SK-N-SH (cell line): Measurements from ENCODE around the gene INTS3. TPM values are rescaled to one million over a fixed set of nuclear protein-coding genes. Genes with fewer than 3 reads are reported as not detected.

Experiments used
- CTCF ChIA-PET: fragments of 300-600, 350-600 bp; formaldehyde crosslinking; extraction: SDS; loops from one replicate; lab custom pipeline; 2021; lab: Yijun Ruan, JAX
- POLR2A ChIA-PET: fragments of 350-600 bp; sonication (Branson Sonifier 250); formaldehyde crosslinking; extraction: SDS; loops from one replicate; lab custom pipeline; 2020; ENCODE audit warnings: antibody characterized with exemption, inconsistent platforms; lab: Yijun Ruan, JAX
- DNase-seq: peaks from one replicate; pipeline ENCODE4 v3.0.0; 2012
- H2AFZ ChIP-seq: fragments of 200-600 bp; sonication (generic); 2 replicates; pipeline ENCODE4 v1.8.1; 2016; ENCODE audit warnings: antibody characterized with exemption, mild to moderate bottlenecking, low read depth
- H3F3A ChIP-seq: fragments of 200-600 bp; sonication (generic); replicated peaks from 2 replicates; pipeline ENCODE3; 2016; ENCODE audit warnings: antibody characterized with exemption, mild to moderate bottlenecking; ENCODE audit not compliant: insufficient read depth
- H3K27ac ChIP-seq, 2 experiments: fragments of 200-500 bp in 1 of 2; fragments of 200-600 bp in 1 of 2; sonication (Bioruptor generic) in 1 of 2; sonication (generic), shearing (Covaris generic) in 1 of 2; 2 replicates each; pipeline versions ENCODE4 v1.5.1 to v1.6.1; 2014 to 2016; ENCODE audit warnings: low read depth in 2 of 2, inconsistent platforms in 1 of 2, low read length in 1 of 2, mild to moderate bottlenecking in 1 of 2, mixed read lengths in 1 of 2
- H3K27me3 ChIP-seq: fragments of 200-600 bp; sonication (generic), shearing (Covaris generic); 2 replicates; pipeline ENCODE4 v1.6.1; 2016; ENCODE audit warnings: mixed run types; ENCODE audit not compliant: insufficient read depth
- H3K36me3 ChIP-seq, 2 experiments: fragments of 200-500 bp in 1 of 2; fragments of 200-600 bp in 1 of 2; sonication (Bioruptor generic) in 1 of 2; sonication (generic) in 1 of 2; replicated peaks in 1 of 2; 2 replicates each; pipeline versions ENCODE3 to v1.5.1; 2014 to 2016; ENCODE audit warnings: low read length in 1 of 2, mild to moderate bottlenecking in 1 of 2; ENCODE audit not compliant: insufficient read depth in 2 of 2, control insufficient read depth in 1 of 2
- H3K4me1 ChIP-seq, 2 experiments: fragments of 200-500 bp in 1 of 2; fragments of 200-600 bp in 1 of 2; sonication (Bioruptor generic) in 1 of 2; sonication (generic), shearing (Covaris generic) in 1 of 2; 2 replicates each; pipeline versions ENCODE4 v1.5.1 to v1.6.1; 2014 to 2016; ENCODE audit warnings: low read depth in 1 of 2, low read length in 1 of 2, mixed run types in 1 of 2; ENCODE audit not compliant: insufficient read depth in 2 of 2, control insufficient read depth in 1 of 2
- H3K4me2 ChIP-seq: fragments of 200-600 bp; sonication (generic), shearing (Covaris generic); 2 replicates; pipeline ENCODE4 v1.6.1; 2017; ENCODE audit warnings: mixed run types
- H3K4me3 ChIP-seq, 2 experiments: fragments of 200-500 bp in 1 of 2; fragments of 200-600 bp in 1 of 2; sonication (Bioruptor generic) in 1 of 2; sonication (generic), shearing (Covaris generic) in 1 of 2; 2 replicates each; pipeline versions ENCODE4 v1.5.1 to v1.8.1; 2014 to 2016; ENCODE audit warnings: low read depth in 2 of 2, inconsistent platforms in 1 of 2, low read length in 1 of 2, mild to moderate bottlenecking in 1 of 2, mixed read lengths in 1 of 2, moderate library complexity in 1 of 2
- H3K79me2 ChIP-seq: fragments of 200-600 bp; sonication (generic); 2 replicates; pipeline ENCODE4 v1.8.1; 2017; ENCODE audit warnings: mild to moderate bottlenecking; ENCODE audit not compliant: insufficient read depth
- H3K9ac ChIP-seq: fragments of 200-600 bp; sonication (generic); 2 replicates; pipeline ENCODE4 v1.6.1; 2017; ENCODE audit warnings: mixed run types
- H3K9me2 ChIP-seq: fragments of 200-600 bp; sonication (generic); 2 replicates; pipeline ENCODE4 v1.6.1; 2017; ENCODE audit warnings: mixed run types
- H3K9me3 ChIP-seq: fragments of 200-600 bp; sonication (generic); 2 replicates; pipeline ENCODE4 v1.6.1; 2017; ENCODE audit warnings: mixed run types, mild to moderate bottlenecking, moderate library complexity
- H4K20me1 ChIP-seq: fragments of 200-600 bp; sonication (generic); 2 replicates; pipeline ENCODE4 v1.6.1; 2017; ENCODE audit warnings: mild to moderate bottlenecking, mixed run types; ENCODE audit not compliant: insufficient read depth
- CHD2 ChIP-seq: fragments of 150-350 bp; IDR thresholded peaks from 2 replicates; pipeline ENCODE4 v1.6.1; 2018; ENCODE audit warnings: low read length; ENCODE audit not compliant: partially characterized antibody
- ELF1 ChIP-seq: IDR thresholded peaks from 2 replicates; pipeline ENCODE4 v1.4.0; 2012
- EP300 ChIP-seq, 2 experiments: IDR thresholded peaks; 2 replicates each; pipeline versions ENCODE4 v1.4.0 to v1.6.1; 2012; ENCODE audit warnings: borderline replicate concordance in 1 of 2, low read depth in 1 of 2, low read length in 1 of 2
- GABPA ChIP-seq: IDR thresholded peaks from 2 replicates; pipeline ENCODE4 v1.4.0; 2012; ENCODE audit warnings: low read depth, mild to moderate bottlenecking
- GATA2 ChIP-seq: sonication (generic); formaldehyde crosslinking; IDR thresholded peaks from 2 replicates; pipeline ENCODE4 v1.5.0; 2020; ENCODE audit warnings: mild to moderate bottlenecking, missing genetic modification reagents
- IRF3 ChIP-seq: fragments of 150-350 bp; IDR thresholded peaks from 2 replicates; pipeline ENCODE4 v1.6.1; 2016; ENCODE audit warnings: mild to moderate bottlenecking, low read depth, low read length
- JUND ChIP-seq: IDR thresholded peaks from 2 replicates; pipeline ENCODE4 v1.4.0; 2012
- MEF2A ChIP-seq: IDR thresholded peaks from 2 replicates; pipeline ENCODE4 v1.4.0; 2012; ENCODE audit warnings: low read depth, borderline replicate concordance
- NFIC ChIP-seq: IDR thresholded peaks from 2 replicates; pipeline ENCODE4 v1.4.0; 2012; ENCODE audit warnings: borderline replicate concordance
- NRF1 ChIP-seq: IDR thresholded peaks from 2 replicates; pipeline ENCODE4 v1.6.1; 2012; ENCODE audit warnings: low read depth, mild to moderate bottlenecking, low read length
- POLR2AphosphoS5 ChIP-seq: IDR thresholded peaks from 2 replicates; pipeline ENCODE4 v1.6.1; 2012; ENCODE audit warnings: low read depth, low read length
- RFX5 ChIP-seq: IDR thresholded peaks from 2 replicates; pipeline ENCODE4 v1.6.1; 2012; ENCODE audit warnings: mild to moderate bottlenecking, improper control_type of control experiment, low read length
- SIN3A ChIP-seq: IDR thresholded peaks from 2 replicates; pipeline ENCODE4 v1.6.1; 2012; ENCODE audit warnings: low read depth, mild to moderate bottlenecking, low read length, moderate library complexity, borderline replicate concordance
- TAF1 ChIP-seq: IDR thresholded peaks from 2 replicates; pipeline ENCODE4 v1.6.1; 2012; ENCODE audit warnings: low read depth, mild to moderate bottlenecking, low read length, moderate library complexity, borderline replicate concordance
- TEAD4 ChIP-seq: IDR thresholded peaks from 2 replicates; pipeline ENCODE4 v1.4.0; 2012; ENCODE audit warnings: mild to moderate bottlenecking, borderline replicate concordance; ENCODE audit not compliant: insufficient read depth
- YY1 ChIP-seq: IDR thresholded peaks from 2 replicates; pipeline ENCODE4 v1.4.0; 2012; ENCODE audit warnings: low read depth, mild to moderate bottlenecking
- WGBS: methylation state at CpG from one replicate; pipeline ENCODE4 v1.1.6; 2017; ENCODE audit warnings: low lambda C conversion rate; 5-methylcytosine and 5-hydroxymethylcytosine counted together
- polyA plus RNA-seq, 3 experiments: library from polyadenylated mRNA; depleted of rRNA; stranded (reverse); fragments of >200 nt; gene quantifications; 2 replicates each; pipeline ENCODE4 v1.2.3, GENCODE V29; 2012
- TF ChIP-seq, protein P1 (sequence below): IDR thresholded peaks from 2 replicates; pipeline ENCODE4 v1.4.0; 2012; ENCODE audit warnings: low read depth
- TF ChIP-seq, protein P2 (sequence below): IDR thresholded peaks from 2 replicates; pipeline ENCODE4 v1.4.0; 2012; ENCODE audit warnings: low read depth, borderline replicate concordance

The INTS3 gene
- polyA plus RNA-seq, 1 of the 3 experiments (the other 2 are of a cell fraction): 64.3 TPM

- ChIA-PET POLR2A (interaction anchor here (1.2 kb wide), 1 partner anchor 41 kb away, joined by 3 read pairs; the partner anchor contains the start of gene SLC27A3), CTCF (interaction anchor here (1.0 to 8.6 kb wide), 4 partner anchors 12 to 60 kb away, joined by 3 to 56 read pairs (median 4); partner anchors contain the start of gene NPR1)
- no peak for DNase-seq
- no peak for TF ChIP-seq NFIC
- no peak for TF ChIP-seq ELF1
- TF ChIP-seq TAF1: no peak
- no peak for TF ChIP-seq SIN3A
- no peak for TF ChIP-seq TEAD4
- TF ChIP-seq JUND: no peak
- TF ChIP-seq, protein P1, sequence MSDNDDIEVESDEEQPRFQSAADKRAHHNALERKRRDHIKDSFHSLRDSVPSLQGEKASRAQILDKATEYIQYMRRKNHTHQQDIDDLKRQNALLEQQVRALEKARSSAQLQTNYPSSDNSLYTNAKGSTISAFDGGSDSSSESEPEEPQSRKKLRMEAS: no peak
- TF ChIP-seq POLR2AphosphoS5: no peak
- no peak for TF ChIP-seq RFX5
- TF ChIP-seq, protein P2, sequence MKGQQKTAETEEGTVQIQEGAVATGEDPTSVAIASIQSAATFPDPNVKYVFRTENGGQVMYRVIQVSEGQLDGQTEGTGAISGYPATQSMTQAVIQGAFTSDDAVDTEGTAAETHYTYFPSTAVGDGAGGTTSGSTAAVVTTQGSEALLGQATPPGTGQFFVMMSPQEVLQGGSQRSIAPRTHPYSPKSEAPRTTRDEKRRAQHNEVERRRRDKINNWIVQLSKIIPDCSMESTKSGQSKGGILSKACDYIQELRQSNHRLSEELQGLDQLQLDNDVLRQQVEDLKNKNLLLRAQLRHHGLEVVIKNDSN: no peak
- no peak for TF ChIP-seq NRF1
- no peak for TF ChIP-seq GATA2 (CRISPR knock-in tag)
- Histone ChIP-seq H3K4me3 (no peak overlapping the region), H3K9me2 (no peaks in the 10 kb centered on the region), H3K9ac (no peak overlapping the region), H2AFZ (no peak overlapping the region), H3K9me3 (no peaks in the 10 kb centered on the region), H4K20me1 (no peaks in the 10 kb centered on the region), H3K4me1 (peaks cover 0 to 5% of the 10 kb centered on the region in 2 experiments; a peak in 2 of 4 replicates), H3K27me3 (no peaks in the 10 kb centered on the region), H3F3A (peaks cover 5% of the 10 kb centered on the region), H3K79me2 (peaks cover 26% of the 10 kb centered on the region), H3K4me2 (no peak overlapping the region), H3K27ac (no peak overlapping the region), H3K36me3 (peaks cover 4 to 15% of the 10 kb centered on the region in 2 experiments)
- 94% methylated on average over 3 of the region's 3 CpGs for WGBS
Observed at GRCh38 chr1:153735090-153735420, 7.2 kb downstream of the INTS3 start.

GRCh38 chr1:153741986-153742385 lies 14.1 kb downstream of the INTS3 start:
- 66% methylated on average over 2 of the region's 2 CpGs for WGBS
- no peak for DNase-seq
- peaks cover 21 to 44% of the 10 kb centered on the region in 2 experiments for H3K36me3 ChIP-seq
- H2AFZ ChIP-seq: no peak overlapping the region
- no peaks in the 10 kb centered on the region for H3K4me1 ChIP-seq
- H3K4me3 ChIP-seq: no peak overlapping the region
- no peaks in the 10 kb centered on the region for H3K27me3 ChIP-seq
- CTCF ChIA-PET: interaction anchor here (1.0 to 3.0 kb wide), 3 partner anchors 64 to 213 kb away, joined by 4 to 21 read pairs (median 4); partner anchors contain the start of genes DENND4B and NPR1
- no peak overlapping the region for H3K9ac ChIP-seq
- H3K9me2 ChIP-seq: no peaks in the 10 kb centered on the region
- no peak overlapping the region for H3K4me2 ChIP-seq
- no peak overlapping the region for H3K27ac ChIP-seq
- H3F3A ChIP-seq: peaks cover 4% of the 10 kb centered on the region
- H3K79me2 ChIP-seq: peaks cover 3% of the 10 kb centered on the region; the same call in 1 of the 2 replicates
- H4K20me1 ChIP-seq: no peaks in the 10 kb centered on the region
- TF ChIP-seq SIN3A: no peak
- no peak for TF ChIP-seq GABPA
- TF ChIP-seq JUND: no peak
- TF ChIP-seq CHD2: no peak
- TF ChIP-seq YY1: no peak
- TF ChIP-seq EP300 (IDR thresholded peaks at IDR 0.05; ENCODE audit: borderline replicate concordance in 1 of 2, low read depth in 1 of 2, low read length in 1 of 2): no peak
- no peak for TF ChIP-seq IRF3
- TF ChIP-seq NRF1: no peak
- TF ChIP-seq ELF1: no peak
- TF ChIP-seq TEAD4: no peak
- TF ChIP-seq MEF2A: no peak
- H3K9me3 ChIP-seq: no peaks in the 10 kb centered on the region
- POLR2A ChIA-PET: no interaction called here
